ENCODE data around the gene PPIC. TPM values are rescaled to one million over a fixed set of nuclear protein-coding genes. Genes with fewer than 3 reads are reported as not detected.

PPIC gene
- total and polyA plus RNA-seq, 4 donors = 21.4 to 40.3 (median 31.3) TPM

- Histone ChIP-seq H3K4me3 (peak overlapping the region; percentile 75), H3K4me1 (ENCODE audit: control insufficient read depth in 5 of 5, insufficient read depth in 5 of 5, low read length in 5 of 5) (peaks cover 0 to 8% (median 4%) of the 10 kb centered on the region in 5 donors), H3K36me3 (ENCODE audit: control insufficient read depth in 4 of 4, insufficient read depth in 4 of 4, low read length in 4 of 4) (no peaks in the 10 kb centered on the region), H3K9ac (ENCODE audit: insufficient read depth in 1 of 2, low read length in 2 of 2) (peak overlapping the region in 1 of 2 donors; percentile 7), H3K27ac (ENCODE audit: low read depth in 1 of 2, low read length in 1 of 2) (peak overlapping the region; percentile 92 to 97), H3K9me3 (ENCODE audit: control insufficient read depth in 4 of 4, insufficient read depth in 3 of 4, low read length in 3 of 4) (no peaks in the 10 kb centered on the region), H3K27me3 (ENCODE audit: control insufficient read depth in 3 of 3, insufficient read depth in 3 of 3, low read length in 2 of 3) (no peaks in the 10 kb centered on the region)
- peak; percentile 7 for ATAC-seq (ENCODE audit: insufficient read depth, low FRiP score)
- peak; percentile 44 to 47 (median 45) for DNase-seq
- WGBS, 2 donors = 2% methylated on average over 27 of the region's 27 CpGs
- no peak for TF ChIP-seq CTCF (IDR thresholded peaks at IDR 0.05; ENCODE audit: control extremely low read depth, extremely low read depth)
Observed at GRCh38 chr5:123035360-123035917, 1.1 kb downstream of the PPIC start.

GRCh38 chr5:123033157-123033671 lies 3.3 kb downstream of the PPIC start:
- Histone ChIP-seq H3K4me1 (ENCODE audit: control insufficient read depth in 5 of 5, insufficient read depth in 5 of 5, low read length in 5 of 5) (peaks cover 0 to 8% (median 5%) of the 10 kb centered on the region in 5 donors), H3K9me3 (ENCODE audit: control insufficient read depth in 4 of 4, insufficient read depth in 3 of 4, low read length in 3 of 4) (no peaks in the 10 kb centered on the region), H3K36me3 (ENCODE audit: control insufficient read depth in 4 of 4, insufficient read depth in 4 of 4, low read length in 4 of 4) (peaks cover 0 to 4% (median under 1%) of the 10 kb centered on the region in 4 donors), H3K9ac (ENCODE audit: insufficient read depth in 1 of 2, low read length in 2 of 2) (no peak overlapping the region), H3K27ac (ENCODE audit: low read depth in 1 of 2, low read length in 1 of 2) (no peak overlapping the region), H3K4me3 (no peak overlapping the region), H3K27me3 (ENCODE audit: control insufficient read depth in 3 of 3, insufficient read depth in 3 of 3, low read length in 2 of 3) (no peaks in the 10 kb centered on the region)
- no peak for TF ChIP-seq CTCF (IDR thresholded peaks at IDR 0.05; ENCODE audit: control extremely low read depth, extremely low read depth)
- WGBS, 2 donors = 79 to 86% methylated on average over 6 of the region's 6 CpGs
- ATAC-seq (ENCODE audit: insufficient read depth, low FRiP score) (no peak), DNase-seq (no peak)

GRCh38 chr5:123028222-123028621 lies 8.3 kb downstream of the PPIC start:
- Histone ChIP-seq H3K9me3 (ENCODE audit: control insufficient read depth in 4 of 4, insufficient read depth in 3 of 4, low read length in 3 of 4) (no peaks in the 10 kb centered on the region), H3K4me1 (ENCODE audit: control insufficient read depth in 5 of 5, insufficient read depth in 5 of 5, low read length in 5 of 5) (peaks cover 0 to 2% (median 0%) of the 10 kb centered on the region in 5 donors), H3K27me3 (ENCODE audit: control insufficient read depth in 3 of 3, insufficient read depth in 3 of 3, low read length in 2 of 3) (no peaks in the 10 kb centered on the region), H3K4me3 (no peak overlapping the region), H3K9ac (ENCODE audit: insufficient read depth in 1 of 2, low read length in 2 of 2) (no peak overlapping the region), H3K27ac (ENCODE audit: low read depth in 1 of 2, low read length in 1 of 2) (no peak overlapping the region), H3K36me3 (ENCODE audit: control insufficient read depth in 4 of 4, insufficient read depth in 4 of 4, low read length in 4 of 4) (peaks cover 6 to 7% (median 7%) of the 10 kb centered on the region in 4 donors)
- DNase-seq = no peak
- no peak for ATAC-seq (ENCODE audit: insufficient read depth, low FRiP score)
- no peak for TF ChIP-seq CTCF (IDR thresholded peaks at IDR 0.05; ENCODE audit: control extremely low read depth, extremely low read depth)
- 89 to 94% methylated on average over 9 of the region's 9 CpGs for WGBS, 2 donors

Data from lung (tissue), 12 donors.